Ascending aorta (tissue), 2 donors: Measurements from ENCODE around the gene AKAP13. TPM values are rescaled to one million over a fixed set of nuclear protein-coding genes. Genes with fewer than 3 reads are reported as not detected.

ENCODE experiments used
- DNase-seq, 2 donors: peaks; one replicate each; pipeline ENCODE4 v3.0.0-alpha.2; 2019; ENCODE audit warnings: low spot score in 2 of 2
- H3K27ac ChIP-seq, 2 donors: fragments of 200-600 bp; sonication (generic); one replicate each; pipeline ENCODE4 v1.5.1; 2016 to 2017; ENCODE audit warnings: mild to moderate bottlenecking in 1 of 2
- H3K27me3 ChIP-seq: fragments of 200-600 bp; sonication (generic); one replicate; pipeline ENCODE4 v1.5.1; 2017
- H3K36me3 ChIP-seq, 2 donors: fragments of 200-600 bp; sonication (generic); one replicate each; pipeline ENCODE4 v1.5.1; 2016
- H3K4me1 ChIP-seq, 2 donors: fragments of 200-600 bp; sonication (generic); one replicate each; pipeline ENCODE4 v1.5.1; 2016 to 2017; ENCODE audit warnings: mild to moderate bottlenecking in 1 of 2
- H3K4me3 ChIP-seq, 2 donors: fragments of 200-600 bp; sonication (generic); one replicate each; pipeline ENCODE4 v1.5.1; 2016 to 2017; ENCODE audit warnings: mild to moderate bottlenecking in 1 of 2
- H3K9me3 ChIP-seq, 2 donors: fragments of 200-600 bp; sonication (generic); one replicate each; pipeline ENCODE4 v1.5.1; 2016
- intact Hi-C: fragments of 100-400 bp; cut with DNase I; formaldehyde crosslinking; loops from one replicate; pipeline ENCODE4 v1.15.1; 2023
- total RNA-seq: library from RNA; depleted of rRNA; stranded (reverse); fragments of >200 nt; gene quantifications from one replicate; pipeline ENCODE4 v1.1.0, GENCODE V29; 2016
- TF ChIP-seq, protein P1 (sequence below), 3 experiments: fragments of 200-600 bp in 2 of 3; fragments of 450-650 bp in 1 of 3; sonication (generic) in 2 of 3; IDR thresholded peaks; one replicate each; pipeline ENCODE4 v1.5.1; 2016 to 2019; ENCODE audit warnings: antibody characterized with exemption in 3 of 3, mild to moderate bottlenecking in 1 of 3, moderate library complexity in 1 of 3

AKAP13 gene
- total RNA-seq, 1 donor from 2014 or later: 74.3 TPM

DNA sequence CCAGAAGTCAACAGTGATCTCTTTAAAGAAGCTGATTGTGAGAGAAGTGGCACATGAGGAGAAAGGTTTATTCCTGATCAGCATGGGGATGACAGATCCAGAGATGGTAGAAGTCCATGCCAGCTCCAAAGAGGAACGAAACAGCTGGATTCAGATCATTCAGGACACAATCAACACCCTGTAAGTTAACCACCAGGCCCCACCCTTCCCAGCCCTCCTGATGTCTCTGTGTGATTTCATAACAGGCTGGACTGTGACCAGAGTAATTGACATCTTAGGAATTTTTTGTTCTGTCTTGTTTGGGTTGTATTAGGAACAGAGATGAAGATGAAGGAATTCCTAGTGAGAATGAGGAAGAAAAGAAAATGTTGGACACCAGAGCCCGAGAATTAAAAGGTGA, 346.7 kb downstream of the AKAP13 start:
- TF ChIP-seq, protein P1, sequence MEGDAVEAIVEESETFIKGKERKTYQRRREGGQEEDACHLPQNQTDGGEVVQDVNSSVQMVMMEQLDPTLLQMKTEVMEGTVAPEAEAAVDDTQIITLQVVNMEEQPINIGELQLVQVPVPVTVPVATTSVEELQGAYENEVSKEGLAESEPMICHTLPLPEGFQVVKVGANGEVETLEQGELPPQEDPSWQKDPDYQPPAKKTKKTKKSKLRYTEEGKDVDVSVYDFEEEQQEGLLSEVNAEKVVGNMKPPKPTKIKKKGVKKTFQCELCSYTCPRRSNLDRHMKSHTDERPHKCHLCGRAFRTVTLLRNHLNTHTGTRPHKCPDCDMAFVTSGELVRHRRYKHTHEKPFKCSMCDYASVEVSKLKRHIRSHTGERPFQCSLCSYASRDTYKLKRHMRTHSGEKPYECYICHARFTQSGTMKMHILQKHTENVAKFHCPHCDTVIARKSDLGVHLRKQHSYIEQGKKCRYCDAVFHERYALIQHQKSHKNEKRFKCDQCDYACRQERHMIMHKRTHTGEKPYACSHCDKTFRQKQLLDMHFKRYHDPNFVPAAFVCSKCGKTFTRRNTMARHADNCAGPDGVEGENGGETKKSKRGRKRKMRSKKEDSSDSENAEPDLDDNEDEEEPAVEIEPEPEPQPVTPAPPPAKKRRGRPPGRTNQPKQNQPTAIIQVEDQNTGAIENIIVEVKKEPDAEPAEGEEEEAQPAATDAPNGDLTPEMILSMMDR (IDR thresholded peaks at IDR 0.05): no peak
- Histone ChIP-seq H3K27ac (peak overlapping the region; percentile 72 to 83), H3K36me3 (peaks cover 59 to 69% of the 10 kb centered on the region in 2 donors), H3K4me1 (peaks cover 11 to 18% of the 10 kb centered on the region in 2 donors), H3K27me3 (no peaks in the 10 kb centered on the region), H3K9me3 (no peaks in the 10 kb centered on the region), H3K4me3 (no peak overlapping the region)
- no peak for DNase-seq
- intact Hi-C loops: loop anchor here (5.0 to 10.0 kb wide), 3 partner anchors 110 to 392 kb away; no protein-coding TSS in a partner anchor

DNA sequence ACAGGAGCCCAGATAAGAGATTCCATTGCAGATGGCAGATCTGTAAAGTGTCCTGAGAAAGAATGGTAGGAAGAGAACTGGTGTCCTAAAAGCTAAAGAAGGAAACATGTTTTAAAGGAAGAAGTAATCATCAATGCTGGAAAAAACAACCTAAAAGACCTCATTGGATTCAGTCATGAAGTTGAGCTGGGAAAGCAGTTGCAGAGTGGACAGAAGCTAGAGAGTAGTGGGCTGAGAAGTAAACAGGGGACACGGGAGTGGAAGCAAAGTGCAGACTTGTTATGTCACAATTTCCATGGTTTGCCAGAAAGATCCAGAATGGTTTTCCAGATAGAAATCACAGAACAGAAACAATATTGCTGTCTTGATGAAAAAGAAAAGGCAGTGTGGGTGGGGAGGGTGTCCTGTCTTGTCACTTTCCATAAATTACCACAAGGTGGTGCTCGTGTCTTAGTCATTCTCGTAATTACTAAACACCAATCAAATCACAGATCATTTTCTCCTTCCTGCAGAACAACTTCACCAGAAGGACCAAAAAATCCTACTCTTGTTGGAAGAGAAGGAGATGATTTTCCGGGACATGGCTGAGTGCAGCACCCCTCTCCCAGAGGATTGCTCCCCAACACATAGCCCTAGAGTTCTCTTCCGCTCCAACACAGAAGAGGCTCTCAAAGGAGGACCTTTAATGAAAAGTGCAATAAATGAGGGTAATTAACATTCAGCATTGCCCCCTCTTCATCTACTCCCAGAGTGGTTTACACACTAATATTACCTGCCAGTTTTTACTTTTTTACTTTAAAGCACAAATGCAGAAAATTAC, 349.8 kb downstream of the AKAP13 start:
- no peak for DNase-seq
- H3K27me3 ChIP-seq: no peaks in the 10 kb centered on the region
- intact Hi-C loops: loop anchor here (1.0 to 2.0 kb wide), 3 partner anchors 65 to 110 kb away; partner anchors contain the start of gene KLHL25
- peaks cover 3 to 7% of the 10 kb centered on the region in 2 donors for H3K4me1 ChIP-seq
- peaks cover 61 to 75% of the 10 kb centered on the region in 2 donors for H3K36me3 ChIP-seq
- peaks cover 6 to 14% of the 10 kb centered on the region in 2 donors for H3K9me3 ChIP-seq
- H3K4me3 ChIP-seq: no peak overlapping the region
- H3K27ac ChIP-seq: peak overlapping the region; percentile 41 to 83
- TF ChIP-seq, protein P1 (IDR thresholded peaks at IDR 0.05): peak; percentile 70 to 72 (median 71)

DNA sequence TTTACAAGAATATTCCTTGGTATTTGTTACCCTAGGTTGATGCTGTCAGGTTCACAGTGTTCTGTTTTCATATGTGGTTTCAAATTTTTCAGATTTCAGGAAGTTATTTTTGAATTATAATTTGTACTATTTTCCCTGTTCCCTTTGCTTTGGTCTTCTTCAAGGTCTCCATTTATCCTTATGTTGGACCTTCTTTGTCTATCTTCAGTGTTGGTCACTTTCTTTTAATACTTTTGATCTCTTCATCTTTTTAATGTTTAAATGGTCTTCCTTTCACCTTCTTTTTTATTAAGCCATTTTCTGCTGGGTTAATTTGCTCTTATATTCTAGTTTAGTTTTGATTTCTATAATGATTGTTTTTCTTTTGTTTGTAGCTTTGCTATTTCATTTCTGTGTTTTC, 353.0 kb downstream of the AKAP13 start:
- TF ChIP-seq, protein P1 (IDR thresholded peaks at IDR 0.05): no peak
- no peaks in the 10 kb centered on the region for H3K4me1 ChIP-seq
- no peak overlapping the region for H3K27ac ChIP-seq
- no peak overlapping the region for H3K4me3 ChIP-seq
- intact Hi-C loops: no loop called here
- H3K9me3 ChIP-seq: peaks cover 6 to 14% of the 10 kb centered on the region in 2 donors
- no peak for DNase-seq
- peaks cover 76 to 88% of the 10 kb centered on the region in 2 donors for H3K36me3 ChIP-seq
- H3K27me3 ChIP-seq: no peaks in the 10 kb centered on the region

DNA sequence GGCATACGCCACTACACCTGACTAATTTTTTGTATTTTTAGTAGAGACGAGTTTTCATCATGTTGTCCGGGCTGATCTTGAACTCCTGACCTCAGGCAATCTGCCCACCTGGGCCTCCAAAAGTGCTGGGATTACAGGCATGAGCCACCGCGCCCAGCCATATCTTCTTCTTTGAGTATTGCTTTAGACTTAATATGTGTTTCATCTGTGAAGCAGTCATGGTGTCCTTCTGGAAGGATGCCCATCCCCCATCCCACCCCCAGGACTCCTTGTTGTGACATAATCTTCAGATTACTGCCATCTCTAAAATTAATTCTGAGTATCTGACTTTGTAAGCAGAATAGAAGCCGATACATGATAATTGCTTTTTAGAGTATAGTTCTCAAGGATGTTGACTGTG, 356.7 kb downstream of the AKAP13 start:
- no peak overlapping the region for H3K4me3 ChIP-seq
- H3K27ac ChIP-seq: no peak overlapping the region
- TF ChIP-seq, protein P1 (IDR thresholded peaks at IDR 0.05): no peak
- peaks cover 3 to 4% of the 10 kb centered on the region in 2 donors for H3K4me1 ChIP-seq
- H3K36me3 ChIP-seq: peaks cover 65 to 91% of the 10 kb centered on the region in 2 donors
- H3K9me3 ChIP-seq: peaks cover 6 to 14% of the 10 kb centered on the region in 2 donors
- DNase-seq: no peak
- intact Hi-C loops: no loop called here
- no peaks in the 10 kb centered on the region for H3K27me3 ChIP-seq

DNA sequence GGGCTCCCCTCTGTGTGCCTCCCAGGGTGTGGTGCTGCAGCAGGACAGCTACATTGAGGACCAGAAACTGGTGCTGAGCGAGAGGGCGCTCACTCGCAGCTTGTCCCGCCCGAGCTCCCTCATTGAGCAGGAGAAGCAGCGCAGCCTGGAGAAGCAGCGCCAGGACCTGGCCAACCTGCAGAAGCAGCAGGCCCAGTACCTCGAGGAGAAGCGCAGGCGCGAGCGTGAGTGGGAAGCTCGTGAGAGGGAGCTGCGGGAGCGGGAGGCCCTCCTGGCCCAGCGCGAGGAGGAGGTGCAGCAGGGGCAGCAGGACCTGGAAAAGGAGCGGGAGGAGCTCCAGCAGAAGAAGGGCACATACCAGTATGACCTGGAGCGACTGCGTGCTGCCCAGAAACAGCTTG, 360.6 kb downstream of the AKAP13 start:
- no peak for DNase-seq
- H3K4me3 ChIP-seq: no peak overlapping the region
- H3K27ac ChIP-seq: no peak overlapping the region
- peaks cover 8 to 11% of the 10 kb centered on the region in 2 donors for H3K4me1 ChIP-seq
- TF ChIP-seq, protein P1 (IDR thresholded peaks at IDR 0.05): no peak
- no peaks in the 10 kb centered on the region for H3K9me3 ChIP-seq
- peaks cover 63 to 91% of the 10 kb centered on the region in 2 donors for H3K36me3 ChIP-seq
- H3K27me3 ChIP-seq: no peaks in the 10 kb centered on the region
- intact Hi-C loops: no loop called here
